Nephron progenitor cell (in vitro differentiated cells): Measurements from ENCODE around the gene TMEM108.

Source experiments
- DNase-seq: peaks from one replicate; pipeline ENCODE4 v3.0.0; 2021
- H3K27ac Mint-ChIP-seq: 2 replicates; pipeline ENCODE4 v1.8.0; 2021; ENCODE audit warnings: mild to moderate bottlenecking, moderate library complexity, mixed read lengths
- H3K27me3 Mint-ChIP-seq: 2 replicates; pipeline ENCODE4 v1.8.0; 2021; ENCODE audit warnings: mild to moderate bottlenecking, low read depth, mixed read lengths; ENCODE audit not compliant: poor library complexity
- H3K36me3 Mint-ChIP-seq: 2 replicates; pipeline ENCODE4 v1.8.0; 2021; ENCODE audit warnings: low read depth, mixed read lengths
- H3K4me1 Mint-ChIP-seq: 2 replicates; pipeline ENCODE4 v1.8.0; 2021; ENCODE audit warnings: mixed read lengths
- H3K4me3 Mint-ChIP-seq: 2 replicates; pipeline ENCODE4 v1.8.0; 2021; ENCODE audit warnings: mild to moderate bottlenecking, moderate library complexity, mixed read lengths
- H3K9me3 Mint-ChIP-seq: 2 replicates; pipeline ENCODE4 v1.8.0; 2021; ENCODE audit warnings: mild to moderate bottlenecking, moderate library complexity, mixed read lengths
- TF ChIP-seq, protein P1 (sequence below): fragments of 200-600 bp; sonication (generic); IDR thresholded peaks from 2 replicates; pipeline ENCODE4 v1.5.0; 2021; ENCODE audit warnings: antibody characterized with exemption

Gene TMEM108

GRCh38 chr3:133077688-133078087 is 39.5 kb downstream of the TMEM108 start:
- Mint-ChIP-seq H3K4me1 (no peaks in the 10 kb centered on the region), H3K27ac (no peak overlapping the region), H3K27me3 (no peaks in the 10 kb centered on the region), H3K9me3 (no peaks in the 10 kb centered on the region), H3K4me3 (no peak overlapping the region), H3K36me3 (peaks cover 11% of the 10 kb centered on the region)
- TF ChIP-seq, protein P1, sequence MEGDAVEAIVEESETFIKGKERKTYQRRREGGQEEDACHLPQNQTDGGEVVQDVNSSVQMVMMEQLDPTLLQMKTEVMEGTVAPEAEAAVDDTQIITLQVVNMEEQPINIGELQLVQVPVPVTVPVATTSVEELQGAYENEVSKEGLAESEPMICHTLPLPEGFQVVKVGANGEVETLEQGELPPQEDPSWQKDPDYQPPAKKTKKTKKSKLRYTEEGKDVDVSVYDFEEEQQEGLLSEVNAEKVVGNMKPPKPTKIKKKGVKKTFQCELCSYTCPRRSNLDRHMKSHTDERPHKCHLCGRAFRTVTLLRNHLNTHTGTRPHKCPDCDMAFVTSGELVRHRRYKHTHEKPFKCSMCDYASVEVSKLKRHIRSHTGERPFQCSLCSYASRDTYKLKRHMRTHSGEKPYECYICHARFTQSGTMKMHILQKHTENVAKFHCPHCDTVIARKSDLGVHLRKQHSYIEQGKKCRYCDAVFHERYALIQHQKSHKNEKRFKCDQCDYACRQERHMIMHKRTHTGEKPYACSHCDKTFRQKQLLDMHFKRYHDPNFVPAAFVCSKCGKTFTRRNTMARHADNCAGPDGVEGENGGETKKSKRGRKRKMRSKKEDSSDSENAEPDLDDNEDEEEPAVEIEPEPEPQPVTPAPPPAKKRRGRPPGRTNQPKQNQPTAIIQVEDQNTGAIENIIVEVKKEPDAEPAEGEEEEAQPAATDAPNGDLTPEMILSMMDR = no peak
- no peak for DNase-seq

GRCh38 chr3:133079621-133080020 is 41.4 kb downstream of the TMEM108 start:
- TF ChIP-seq, protein P1 = no peak
- no peak overlapping the region for H3K4me3 Mint-ChIP-seq
- H3K27ac Mint-ChIP-seq = no peak overlapping the region
- DNase-seq = no peak
- H3K27me3 Mint-ChIP-seq = no peaks in the 10 kb centered on the region
- H3K4me1 Mint-ChIP-seq = no peaks in the 10 kb centered on the region
- no peaks in the 10 kb centered on the region for H3K9me3 Mint-ChIP-seq
- H3K36me3 Mint-ChIP-seq = peaks cover 11% of the 10 kb centered on the region

DNA sequence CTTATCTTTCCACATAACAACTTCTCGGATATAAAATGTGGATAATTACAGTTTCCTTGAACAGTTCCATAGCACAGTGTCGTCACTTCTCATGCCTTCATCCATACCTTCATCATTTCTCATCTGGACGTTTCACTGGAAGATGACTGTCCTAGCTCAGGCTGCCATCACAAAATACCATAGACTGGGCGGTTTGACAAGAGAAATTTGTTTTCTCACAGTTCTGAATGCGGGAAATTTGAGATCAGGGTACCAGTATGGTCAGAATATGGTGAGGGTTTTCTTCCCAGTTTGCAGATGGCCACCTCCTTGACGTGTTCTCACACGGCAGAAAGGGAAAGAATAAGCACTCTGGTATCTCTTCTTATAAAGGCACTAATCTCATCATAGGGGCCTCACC is 42.8 kb downstream of the TMEM108 start:
- Mint-ChIP-seq H3K9me3 (no peaks in the 10 kb centered on the region), H3K4me3 (no peak overlapping the region), H3K4me1 (no peaks in the 10 kb centered on the region), H3K36me3 (peaks cover 11% of the 10 kb centered on the region), H3K27me3 (no peaks in the 10 kb centered on the region), H3K27ac (no peak overlapping the region)
- TF ChIP-seq, protein P1 = no peak
- DNase-seq = no peak

DNA sequence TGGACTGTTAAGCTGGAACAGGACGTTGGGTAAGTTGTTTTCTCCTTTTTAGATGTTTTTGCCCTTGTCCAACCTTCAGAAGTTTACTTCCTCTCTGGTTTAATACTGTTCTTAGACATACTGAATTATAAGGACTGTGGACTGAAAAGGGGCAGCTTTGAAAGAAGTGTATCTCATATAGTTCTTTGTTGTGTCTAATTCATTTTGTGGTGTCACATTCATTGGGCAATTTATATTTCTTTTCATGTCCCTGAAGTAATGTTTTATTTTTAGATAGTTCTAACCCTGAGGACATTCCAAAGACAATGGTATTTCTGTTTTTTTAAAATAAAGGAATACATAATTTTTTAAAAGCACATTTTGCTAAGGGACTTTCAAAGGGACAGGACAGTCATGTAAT is 45.2 kb downstream of the TMEM108 start:
- no peaks in the 10 kb centered on the region for H3K9me3 Mint-ChIP-seq
- H3K4me3 Mint-ChIP-seq = no peak overlapping the region
- H3K4me1 Mint-ChIP-seq = no peaks in the 10 kb centered on the region
- no peaks in the 10 kb centered on the region for H3K27me3 Mint-ChIP-seq
- H3K27ac Mint-ChIP-seq = no peak overlapping the region
- DNase-seq = no peak
- peaks cover 11% of the 10 kb centered on the region for H3K36me3 Mint-ChIP-seq
- TF ChIP-seq, protein P1 = no peak

GRCh38 chr3:133089906-133090485 is 51.8 kb downstream of the TMEM108 start:
- Mint-ChIP-seq H3K9me3 (no peaks in the 10 kb centered on the region), H3K4me1 (no peaks in the 10 kb centered on the region), H3K36me3 (no peaks in the 10 kb centered on the region), H3K4me3 (no peak overlapping the region), H3K27ac (no peak overlapping the region), H3K27me3 (no peaks in the 10 kb centered on the region)
- no peak for DNase-seq
- TF ChIP-seq, protein P1 = no peak

- no peaks in the 10 kb centered on the region for H3K27me3 Mint-ChIP-seq
- no peaks in the 10 kb centered on the region for H3K4me1 Mint-ChIP-seq
- no peak overlapping the region for H3K4me3 Mint-ChIP-seq
- TF ChIP-seq, protein P1 = no peak
- H3K9me3 Mint-ChIP-seq = peaks cover 3% of the 10 kb centered on the region
- peaks cover under 1% of the 10 kb centered on the region for H3K36me3 Mint-ChIP-seq
- no peak for DNase-seq
- no peak overlapping the region for H3K27ac Mint-ChIP-seq
These were observed 54.5 kb downstream of the TMEM108 start for GRCh38 chr3:133092681-133093080.
